ENCODE measurements around the gene GCG. TPM values are rescaled to one million over a fixed set of nuclear protein-coding genes. Genes with fewer than 3 reads are reported as not detected.

Gene GCG
- polyA plus RNA-seq, 1 experiment: 0.27 TPM

DNA sequence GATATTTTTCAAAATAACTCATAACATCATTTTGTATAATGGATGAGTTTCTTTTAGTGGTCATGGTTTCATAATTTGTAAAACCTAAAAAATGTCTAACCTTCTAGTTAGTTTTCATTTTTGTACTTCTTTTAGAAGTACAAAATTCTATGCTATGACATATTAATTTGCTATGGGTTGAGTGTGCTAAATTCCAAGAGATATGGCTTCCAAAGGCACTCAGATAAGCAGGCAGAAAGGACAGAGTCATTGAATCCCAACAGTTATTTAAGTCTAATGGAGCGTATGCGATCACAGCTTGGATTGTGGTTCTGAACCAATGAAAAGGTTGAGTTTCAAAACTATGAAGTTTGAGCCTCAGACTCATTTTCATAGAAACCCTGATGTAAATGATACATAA lies 37.0 kb downstream of the GCG start:
- H3K9me3 ChIP-seq (ENCODE audit: control insufficient read depth, insufficient read depth, low read length): no peaks in the 10 kb centered on the region; the same call in 1 of the 2 replicates
- POLR2A ChIA-PET: no interaction called here
- TF ChIP-seq, protein P1, sequence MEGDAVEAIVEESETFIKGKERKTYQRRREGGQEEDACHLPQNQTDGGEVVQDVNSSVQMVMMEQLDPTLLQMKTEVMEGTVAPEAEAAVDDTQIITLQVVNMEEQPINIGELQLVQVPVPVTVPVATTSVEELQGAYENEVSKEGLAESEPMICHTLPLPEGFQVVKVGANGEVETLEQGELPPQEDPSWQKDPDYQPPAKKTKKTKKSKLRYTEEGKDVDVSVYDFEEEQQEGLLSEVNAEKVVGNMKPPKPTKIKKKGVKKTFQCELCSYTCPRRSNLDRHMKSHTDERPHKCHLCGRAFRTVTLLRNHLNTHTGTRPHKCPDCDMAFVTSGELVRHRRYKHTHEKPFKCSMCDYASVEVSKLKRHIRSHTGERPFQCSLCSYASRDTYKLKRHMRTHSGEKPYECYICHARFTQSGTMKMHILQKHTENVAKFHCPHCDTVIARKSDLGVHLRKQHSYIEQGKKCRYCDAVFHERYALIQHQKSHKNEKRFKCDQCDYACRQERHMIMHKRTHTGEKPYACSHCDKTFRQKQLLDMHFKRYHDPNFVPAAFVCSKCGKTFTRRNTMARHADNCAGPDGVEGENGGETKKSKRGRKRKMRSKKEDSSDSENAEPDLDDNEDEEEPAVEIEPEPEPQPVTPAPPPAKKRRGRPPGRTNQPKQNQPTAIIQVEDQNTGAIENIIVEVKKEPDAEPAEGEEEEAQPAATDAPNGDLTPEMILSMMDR (IDR thresholded peaks at IDR 0.05; ENCODE audit: low read depth, low read length): no peak
- DNase-seq (ENCODE audit: low read depth, low spot score): no peak
- H3K4me3 ChIP-seq (ENCODE audit: low read depth, low read length): no peak overlapping the region
- H3K27ac ChIP-seq (ENCODE audit: low read depth, low read length): no peak overlapping the region
- CTCF ChIA-PET: no interaction called here
- H3K27me3 ChIP-seq (ENCODE audit: control insufficient read depth, insufficient read depth, low read length): no peaks in the 10 kb centered on the region

GRCh38 chr2:162114271-162114670 lies 37.8 kb downstream of the GCG start:
- DNase-seq (ENCODE audit: low read depth, low spot score): no peak
- TF ChIP-seq, protein P1 (IDR thresholded peaks at IDR 0.05; ENCODE audit: low read depth, low read length): no peak
- CTCF ChIA-PET: interaction anchor here (0.7 to 1.3 kb wide), 2 partner anchors 11 to 19 kb away, joined by 3 to 4 read pairs; no protein-coding TSS in a partner anchor
- Histone ChIP-seq H3K9me3 (ENCODE audit: control insufficient read depth, insufficient read depth, low read length) (no peaks in the 10 kb centered on the region; the same call in 1 of the 2 replicates), H3K4me3 (ENCODE audit: low read depth, low read length) (no peak overlapping the region), H3K27me3 (ENCODE audit: control insufficient read depth, insufficient read depth, low read length) (no peaks in the 10 kb centered on the region), H3K27ac (ENCODE audit: low read depth, low read length) (no peak overlapping the region)
- POLR2A ChIA-PET: no interaction called here

GRCh38 chr2:162113776-162114168 lies 38.3 kb downstream of the GCG start:
- CTCF ChIA-PET: interaction anchor here (0.7 to 1.3 kb wide), 2 partner anchors 11 to 19 kb away, joined by 3 to 4 read pairs; no protein-coding TSS in a partner anchor
- POLR2A ChIA-PET: no interaction called here
- Histone ChIP-seq H3K27me3 (ENCODE audit: control insufficient read depth, insufficient read depth, low read length) (no peaks in the 10 kb centered on the region), H3K9me3 (ENCODE audit: control insufficient read depth, insufficient read depth, low read length) (no peaks in the 10 kb centered on the region; the same call in 1 of the 2 replicates), H3K4me3 (ENCODE audit: low read depth, low read length) (no peak overlapping the region), H3K27ac (ENCODE audit: low read depth, low read length) (no peak overlapping the region)
- TF ChIP-seq, protein P1 (IDR thresholded peaks at IDR 0.05; ENCODE audit: low read depth, low read length): no peak
- DNase-seq (ENCODE audit: low read depth, low spot score): no peak

DNA sequence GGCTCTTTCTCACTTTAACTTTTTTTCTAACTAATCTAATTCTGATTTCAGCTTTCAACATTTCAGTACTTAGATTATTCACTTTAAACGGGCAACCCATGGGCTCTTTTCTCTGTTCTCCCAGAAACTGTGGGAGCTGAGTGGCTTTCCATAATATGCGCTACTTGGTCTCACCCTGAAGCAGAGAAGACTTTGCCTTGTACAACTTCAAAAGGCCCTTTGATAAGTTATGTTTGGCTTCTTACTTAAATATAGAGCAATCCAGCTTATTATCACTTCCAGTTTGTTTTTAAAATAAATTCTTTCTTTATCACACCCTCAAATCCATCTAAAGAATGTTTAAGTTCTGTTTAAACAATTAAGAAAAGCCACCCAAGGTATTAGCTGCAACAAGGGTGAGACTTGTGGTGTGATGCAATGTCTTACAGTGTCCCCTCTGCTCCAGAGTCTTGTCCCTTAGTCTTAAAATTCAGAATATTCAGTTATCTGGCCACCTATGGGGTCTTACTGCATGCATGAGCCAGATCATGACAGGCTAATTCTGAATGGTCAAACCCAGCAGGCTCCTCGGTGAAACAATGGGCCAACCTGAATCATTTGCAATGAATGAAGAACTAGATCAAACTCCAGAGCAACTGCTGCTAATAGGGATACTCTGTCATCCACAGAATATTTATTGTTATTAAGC lies 38.8 kb downstream of the GCG start:
- Histone ChIP-seq H3K27ac (ENCODE audit: low read depth, low read length) (no peak overlapping the region), H3K4me3 (ENCODE audit: low read depth, low read length) (no peak overlapping the region), H3K27me3 (ENCODE audit: control insufficient read depth, insufficient read depth, low read length) (no peaks in the 10 kb centered on the region), H3K9me3 (ENCODE audit: control insufficient read depth, insufficient read depth, low read length) (no peaks in the 10 kb centered on the region; the same call in 1 of the 2 replicates)
- CTCF ChIA-PET: interaction anchor here (0.6 to 1.3 kb wide), 2 partner anchors 12 to 214 kb away, joined by 4 read pairs; no protein-coding TSS in a partner anchor
- DNase-seq (ENCODE audit: low read depth, low spot score): no peak
- TF ChIP-seq, protein P1 (IDR thresholded peaks at IDR 0.05; ENCODE audit: low read depth, low read length): no peak
- POLR2A ChIA-PET: no interaction called here
